HepG2 (cell line): ENCODE measurements around the gene CAPZB. TPM values are rescaled to one million over a fixed set of nuclear protein-coding genes. Genes with fewer than 3 reads are reported as not detected.

ENCODE experiments used
- DNMT1 ChIP-seq: sonication (generic); formaldehyde crosslinking; IDR thresholded peaks from 2 replicates; pipeline ENCODE4 v1.5.1; 2020; ENCODE audit warnings: mild to moderate bottlenecking, missing genetic modification reagents
- SMAD1 ChIP-seq: sonication (generic); formaldehyde crosslinking; IDR thresholded peaks from 2 replicates; pipeline ENCODE4 v1.4.0; 2020; ENCODE audit warnings: missing genetic modification reagents, low read depth, mild to moderate bottlenecking, borderline replicate concordance
- ZBTB33 ChIP-seq: sonication (generic); formaldehyde crosslinking; IDR thresholded peaks from 2 replicates; pipeline ENCODE4 v1.4.0; 2020; ENCODE audit warnings: missing genetic modification reagents
- ZFX ChIP-seq: sonication (generic); formaldehyde crosslinking; IDR thresholded peaks from 2 replicates; pipeline ENCODE4 v1.4.0; 2020; ENCODE audit warnings: mild to moderate bottlenecking, low read depth, missing genetic modification reagents, moderate library complexity
- ZGPAT ChIP-seq: IDR thresholded peaks from 2 replicates; pipeline ENCODE4 v1.6.1; 2016; ENCODE audit warnings: mild to moderate bottlenecking
- ZNF10 ChIP-seq: sonication (generic); formaldehyde crosslinking; IDR thresholded peaks from 2 replicates; pipeline ENCODE4 v1.4.0; 2020; ENCODE audit warnings: mild to moderate bottlenecking, low read depth, missing genetic modification reagents, borderline replicate concordance
- ZNF142 ChIP-seq: sonication (generic); formaldehyde crosslinking; IDR thresholded peaks from 2 replicates; pipeline ENCODE4 v1.4.0; 2020; ENCODE audit warnings: missing genetic modification reagents
- ZNF407 ChIP-seq: sonication (generic); formaldehyde crosslinking; IDR thresholded peaks from one replicate; pipeline ENCODE4 v1.5.1; 2020; ENCODE audit warnings: mild to moderate bottlenecking, missing genetic modification reagents; ENCODE audit errors: not compliant biosample characterization
- polyA plus RNA-seq, 8 experiments: library from polyadenylated mRNA; depleted of rRNA in 3 of 8; stranded (reverse) in 7 of 8; unstranded in 1 of 8; fragments of >200 nt; fragmentation: Illumina TruSeq in 4 of 8; extraction: Trizol in 4 of 8; gene quantifications; 2 replicates each; pipeline versions ENCODE4 v1.2.1 to v1.2.3, GENCODE V29; 2011 to 2016; ENCODE audit warnings: low read depth in 4 of 8, missing spikeins in 1 of 8, mixed read lengths in 1 of 8; ENCODE audit not compliant: insufficient read depth in 1 of 8
- total RNA-seq, 5 experiments: library from RNA; depleted of rRNA; stranded (reverse); fragments of >200 nt; fragmentation: Illumina TruSeq; extraction: Trizol; gene quantifications; 2 replicates each; pipeline ENCODE4 v1.2.3, GENCODE V29; 2016; ENCODE audit warnings: low read depth in 1 of 5

The CAPZB gene
- total and polyA plus RNA-seq, 2 of the 13 experiments (the other 11 are each of a cell fraction or from before 2014, with no cell fraction given) = 58.9 to 76.9 TPM

GRCh38 chr1:19387045-19387467 lies 98.3 kb downstream of the CAPZB start (continued):
- TF ChIP-seq ZNF407 (no peak), ZFX (no peak), ZNF10 (CRISPR knock-in tag) (no peak), SMAD1 (no peak), ZGPAT (CRISPR knock-in tag) (peak; percentile 57; the same call in 1 of the 2 replicates), ZBTB33 (0 out of 2 replicates have a peak, but pooled peaks have one; percentile 5), DNMT1 (CRISPR knock-in tag) (no peak), ZNF142 (CRISPR knock-in tag) (no peak)
